ENCODE data around the gene NUDCD3.
"Not testable (repeated sequence)": the region's sequence is repeated elsewhere in the genome, so short reads cannot be mapped to it uniquely, and the experiment has no call there.

NUDCD3 gene

DNA sequence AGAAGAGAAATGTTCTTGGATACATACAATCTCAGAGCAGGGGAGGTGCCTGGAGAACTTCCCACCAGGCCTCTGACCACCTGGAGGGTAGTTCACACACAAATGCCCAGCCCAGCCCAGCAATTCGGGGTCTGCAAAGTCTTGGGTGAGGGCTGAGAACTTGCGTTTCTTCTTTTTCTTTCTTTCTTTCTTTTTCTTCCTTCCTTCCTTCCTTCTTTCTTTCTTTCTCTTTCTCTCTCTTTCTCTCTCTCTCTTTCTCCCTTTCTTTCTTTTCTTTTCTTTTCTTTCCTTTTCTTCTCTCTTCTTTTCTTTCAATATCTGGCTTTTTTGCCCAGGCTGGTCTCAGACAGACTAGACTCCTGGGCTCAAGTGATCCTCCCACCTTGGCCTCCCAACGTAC, 28.3 kb upstream of the NUDCD3 start:
- Histone ChIP-seq H3K27me3 (ENCODE audit: control insufficient read depth in 1 of 2, insufficient read depth in 2 of 2, low read length in 2 of 2) (no peaks in the 10 kb centered on the region), H3K27ac (ENCODE audit: low read depth, low read length) (no peak overlapping the region), H3K36me3 (ENCODE audit: control insufficient read depth in 1 of 2, insufficient read depth in 2 of 2, low read length in 2 of 2) (peaks cover 6 to 71% of the 10 kb centered on the region in 2 donors), H3K4me3 (ENCODE audit: low read depth in 1 of 2, low read length in 2 of 2) (no peak overlapping the region), H3K9ac (ENCODE audit: low read depth in 1 of 2, low read length in 2 of 2) (no peak overlapping the region), H3K9me3 (ENCODE audit: control insufficient read depth in 1 of 2, low read length in 2 of 2) (no peaks in the 10 kb centered on the region), H3K4me1 (ENCODE audit: control insufficient read depth in 1 of 2, insufficient read depth in 2 of 2, low read length in 2 of 2) (no peaks in the 10 kb centered on the region)

DNA sequence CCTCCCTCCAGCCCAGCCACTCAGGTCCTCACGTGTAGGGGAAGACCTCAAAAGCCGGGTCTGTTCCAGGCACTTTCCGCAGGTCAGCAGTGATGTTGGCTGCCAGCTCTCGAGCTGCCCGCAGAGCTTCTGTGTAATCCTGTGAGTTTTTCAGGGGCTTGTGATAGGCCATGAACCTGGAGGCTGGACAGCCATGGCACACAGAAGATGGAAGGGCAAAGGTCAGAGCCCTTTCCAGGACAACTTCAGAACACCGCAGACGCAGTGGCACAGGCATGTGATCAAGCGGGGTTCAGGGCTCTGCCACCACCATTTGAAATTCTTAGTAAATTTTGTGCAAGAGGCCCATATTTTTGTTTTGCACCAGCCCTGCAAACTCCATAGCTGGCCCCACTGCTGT, 26.7 kb upstream of the NUDCD3 start:
- Histone ChIP-seq H3K4me1 (ENCODE audit: control insufficient read depth in 1 of 2, insufficient read depth in 2 of 2, low read length in 2 of 2) (no peaks in the 10 kb centered on the region), H3K9me3 (ENCODE audit: control insufficient read depth in 1 of 2, low read length in 2 of 2) (no peaks in the 10 kb centered on the region)

DNA sequence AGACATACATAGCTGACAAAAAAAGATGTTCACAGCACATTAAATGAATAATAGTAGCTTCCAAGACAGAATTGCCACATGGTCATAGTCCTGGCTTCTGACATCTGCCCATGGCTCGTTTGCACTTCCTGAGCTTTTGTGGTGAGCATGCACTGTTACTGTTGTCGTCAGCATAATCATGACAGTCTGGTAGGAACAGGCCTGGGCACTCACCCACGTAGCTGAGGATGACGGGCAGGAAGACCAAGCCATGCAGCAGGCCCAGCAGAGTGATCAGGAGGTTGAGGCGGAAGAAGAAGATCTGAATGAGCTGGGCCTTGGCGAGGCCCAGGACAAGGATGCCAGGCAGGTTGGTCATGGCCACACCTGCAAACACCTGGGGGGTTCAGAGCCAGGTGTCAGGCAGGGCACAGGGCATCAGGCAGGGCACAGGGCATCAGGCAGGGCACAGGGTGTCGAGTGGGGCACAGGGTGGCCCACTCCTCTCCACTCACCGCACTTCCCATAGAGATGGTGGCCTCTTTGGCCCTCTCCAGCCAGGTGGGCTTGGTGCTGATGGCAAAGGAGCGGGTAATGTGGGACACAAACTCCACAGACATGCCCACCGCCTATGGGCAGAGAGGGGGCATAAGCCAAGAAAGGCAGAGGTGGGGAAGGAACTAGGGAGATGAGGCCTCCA, 25.3 kb upstream of the NUDCD3 start:
- H3K4me1 ChIP-seq (ENCODE audit: control insufficient read depth in 1 of 2, insufficient read depth in 2 of 2, low read length in 2 of 2): peaks cover 4 to 5% of the 10 kb centered on the region in 2 donors
- H3K27me3 ChIP-seq (ENCODE audit: control insufficient read depth in 1 of 2, insufficient read depth in 2 of 2, low read length in 2 of 2): no peaks in the 10 kb centered on the region
- peaks cover 4 to 58% of the 10 kb centered on the region in 2 donors for H3K36me3 ChIP-seq (ENCODE audit: control insufficient read depth in 1 of 2, insufficient read depth in 2 of 2, low read length in 2 of 2)
- no peak overlapping the region for H3K9ac ChIP-seq (ENCODE audit: low read depth in 1 of 2, low read length in 2 of 2)
- no peak overlapping the region for H3K27ac ChIP-seq (ENCODE audit: low read depth, low read length)
- H3K9me3 ChIP-seq (ENCODE audit: control insufficient read depth in 1 of 2, low read length in 2 of 2): no peaks in the 10 kb centered on the region
- H3K4me3 ChIP-seq (ENCODE audit: low read depth in 1 of 2, low read length in 2 of 2): no peak overlapping the region

More for the DNA sequence above, 26.7 kb upstream of the NUDCD3 start:
- peaks cover 6 to 73% of the 10 kb centered on the region in 2 donors for H3K36me3 ChIP-seq (ENCODE audit: control insufficient read depth in 1 of 2, insufficient read depth in 2 of 2, low read length in 2 of 2)
- H3K9ac ChIP-seq (ENCODE audit: low read depth in 1 of 2, low read length in 2 of 2): no peak overlapping the region
- H3K4me3 ChIP-seq (ENCODE audit: low read depth in 1 of 2, low read length in 2 of 2): no peak overlapping the region
- H3K27ac ChIP-seq (ENCODE audit: low read depth, low read length): no peak overlapping the region
- no peaks in the 10 kb centered on the region for H3K27me3 ChIP-seq (ENCODE audit: control insufficient read depth in 1 of 2, insufficient read depth in 2 of 2, low read length in 2 of 2)

DNA sequence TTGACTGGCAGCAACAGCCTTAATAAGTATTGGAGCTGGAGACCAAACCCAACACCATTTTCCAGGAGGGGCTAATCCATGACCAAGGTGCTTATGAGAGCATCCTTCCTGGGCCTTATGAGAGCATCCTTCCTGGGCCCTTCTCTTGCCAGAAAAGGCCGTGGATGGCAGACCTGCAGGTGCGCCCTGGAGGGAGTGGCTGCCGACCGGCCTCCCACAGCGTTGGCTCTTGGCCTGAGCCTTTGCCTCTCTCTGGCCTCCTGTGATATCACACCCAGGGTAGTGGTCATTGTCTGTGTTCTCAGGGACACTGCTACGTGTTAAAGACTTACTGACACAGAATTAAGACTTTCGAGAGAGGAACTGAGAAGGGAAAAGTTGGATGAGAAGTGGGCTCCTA, 22.3 kb upstream of the NUDCD3 start:
- Histone ChIP-seq H3K9ac (ENCODE audit: low read depth in 1 of 2, low read length in 2 of 2) (no peak overlapping the region), H3K4me3 (ENCODE audit: low read depth in 1 of 2, low read length in 2 of 2) (no peak overlapping the region), H3K27me3 (ENCODE audit: control insufficient read depth in 1 of 2, insufficient read depth in 2 of 2, low read length in 2 of 2) (no peaks in the 10 kb centered on the region), H3K27ac (ENCODE audit: low read depth, low read length) (no peak overlapping the region), H3K9me3 (ENCODE audit: control insufficient read depth in 1 of 2, low read length in 2 of 2) (no peaks in the 10 kb centered on the region), H3K36me3 (ENCODE audit: control insufficient read depth in 1 of 2, insufficient read depth in 2 of 2, low read length in 2 of 2) (peaks cover 0 to 41% of the 10 kb centered on the region in 2 donors), H3K4me1 (ENCODE audit: control insufficient read depth in 1 of 2, insufficient read depth in 2 of 2, low read length in 2 of 2) (peaks cover 4 to 5% of the 10 kb centered on the region in 2 donors)

DNA sequence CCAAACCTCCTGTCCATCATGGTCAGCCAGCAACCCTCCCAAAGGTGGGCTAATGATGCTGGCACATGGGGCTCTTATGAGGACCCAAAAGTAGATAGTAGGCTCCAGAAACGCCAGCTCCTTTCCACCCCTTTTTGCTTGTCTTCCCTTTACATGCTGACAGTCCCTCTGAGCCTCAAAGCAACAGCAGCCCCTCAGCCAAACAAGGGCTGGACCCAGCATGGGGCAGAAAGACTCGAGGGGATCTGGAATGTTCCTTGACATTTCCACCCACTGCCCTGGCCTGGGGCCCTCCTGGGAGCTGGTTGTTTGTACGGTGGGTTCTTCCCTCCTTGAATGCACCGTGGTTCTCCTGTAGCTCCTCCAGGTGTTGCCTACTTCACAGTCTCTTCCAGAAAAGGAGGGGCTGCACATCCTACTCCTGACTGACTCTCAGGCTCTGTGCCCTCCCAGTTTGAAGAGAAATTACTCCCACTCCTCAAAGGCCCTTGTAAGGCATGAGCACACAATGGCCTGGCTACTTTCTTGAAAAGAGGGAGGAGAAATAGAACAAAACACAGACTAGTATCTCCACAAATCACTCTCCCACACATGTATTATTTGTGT, 21.5 kb upstream of the NUDCD3 start:
- Histone ChIP-seq H3K9me3 (ENCODE audit: control insufficient read depth in 1 of 2, low read length in 2 of 2) (no peaks in the 10 kb centered on the region), H3K4me3 (ENCODE audit: low read depth in 1 of 2, low read length in 2 of 2) (peak overlapping the region in 1 of 2 donors; percentile 31), H3K27ac (ENCODE audit: low read depth, low read length) (no peak overlapping the region), H3K4me1 (ENCODE audit: control insufficient read depth in 1 of 2, insufficient read depth in 2 of 2, low read length in 2 of 2) (peaks cover 4 to 5% of the 10 kb centered on the region in 2 donors), H3K9ac (ENCODE audit: low read depth in 1 of 2, low read length in 2 of 2) (peak overlapping the region in 1 of 2 donors; percentile 41), H3K27me3 (ENCODE audit: control insufficient read depth in 1 of 2, insufficient read depth in 2 of 2, low read length in 2 of 2) (no peaks in the 10 kb centered on the region), H3K36me3 (ENCODE audit: control insufficient read depth in 1 of 2, insufficient read depth in 2 of 2, low read length in 2 of 2) (peaks cover 0 to 36% of the 10 kb centered on the region in 2 donors)

DNA sequence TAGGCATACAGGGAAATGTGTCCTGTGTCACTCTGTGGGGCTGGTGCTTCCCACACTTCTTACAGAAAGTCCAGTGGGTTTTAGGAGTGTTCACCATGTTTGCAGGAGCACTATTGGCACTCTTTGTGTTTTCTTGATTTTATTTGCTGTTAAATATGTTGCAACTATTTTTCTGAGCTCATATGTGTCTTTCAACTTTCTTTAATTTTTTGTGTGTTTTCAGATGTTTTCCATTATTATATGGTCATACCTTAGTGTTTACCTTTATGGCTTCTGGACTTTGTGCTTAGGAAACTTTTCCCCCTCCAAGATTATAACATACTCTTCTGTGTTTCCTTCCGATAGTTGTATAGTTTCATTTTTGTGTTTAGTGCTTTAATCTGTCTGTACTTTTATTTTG, 20.8 kb upstream of the NUDCD3 start:
- Histone ChIP-seq H3K27me3 (ENCODE audit: control insufficient read depth in 1 of 2, insufficient read depth in 2 of 2, low read length in 2 of 2) (no peaks in the 10 kb centered on the region), H3K9me3 (ENCODE audit: control insufficient read depth in 1 of 2, low read length in 2 of 2) (no peaks in the 10 kb centered on the region), H3K36me3 (ENCODE audit: control insufficient read depth in 1 of 2, insufficient read depth in 2 of 2, low read length in 2 of 2) (peaks cover 0 to 29% of the 10 kb centered on the region in 2 donors), H3K27ac (ENCODE audit: low read depth, low read length) (no peak overlapping the region), H3K9ac (ENCODE audit: low read depth in 1 of 2, low read length in 2 of 2) (no peak overlapping the region), H3K4me1 (ENCODE audit: control insufficient read depth in 1 of 2, insufficient read depth in 2 of 2, low read length in 2 of 2) (peaks cover 4 to 5% of the 10 kb centered on the region in 2 donors), H3K4me3 (ENCODE audit: low read depth in 1 of 2, low read length in 2 of 2) (no peak overlapping the region)

DNA sequence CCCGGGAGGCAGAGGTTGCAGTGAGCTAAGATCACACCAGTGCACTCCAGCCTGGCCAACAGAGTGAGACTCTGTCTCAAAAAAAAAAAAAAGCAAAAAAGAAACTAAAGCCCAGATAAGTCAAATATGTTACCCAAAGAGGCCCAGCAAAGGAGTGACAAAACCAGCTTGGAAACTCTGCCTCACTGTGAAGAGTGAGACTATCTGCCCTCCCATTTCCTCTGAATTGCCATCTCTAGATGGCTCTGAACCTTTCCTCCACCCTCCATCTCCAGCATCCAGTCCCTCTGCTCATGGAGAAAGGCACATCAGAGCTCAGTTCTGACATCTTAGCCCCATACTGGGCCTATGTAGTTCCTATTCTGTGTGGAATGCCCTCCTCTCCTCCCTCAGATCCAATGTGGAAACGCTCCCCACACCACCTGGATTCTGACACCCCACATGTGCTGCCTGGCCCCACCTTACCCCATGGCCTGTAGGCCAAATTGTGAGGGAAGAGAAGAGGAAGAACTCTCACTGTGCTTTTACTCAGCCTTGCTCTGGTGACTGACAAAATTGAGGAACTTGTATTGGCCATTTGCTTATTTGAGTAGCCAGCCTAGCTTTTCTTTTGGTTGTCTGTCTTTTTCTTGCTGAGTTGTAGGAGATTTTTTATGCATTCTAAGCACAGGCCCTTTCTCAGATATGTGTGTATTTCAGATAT, 18.0 kb upstream of the NUDCD3 start:
- peaks cover 0 to 8% of the 10 kb centered on the region in 2 donors for H3K36me3 ChIP-seq (ENCODE audit: control insufficient read depth in 1 of 2, insufficient read depth in 2 of 2, low read length in 2 of 2)
- H3K9me3 ChIP-seq (ENCODE audit: control insufficient read depth in 1 of 2, low read length in 2 of 2): no peaks in the 10 kb centered on the region
- H3K27me3 ChIP-seq (ENCODE audit: control insufficient read depth in 1 of 2, insufficient read depth in 2 of 2, low read length in 2 of 2): no peaks in the 10 kb centered on the region
- peaks cover 4 to 5% of the 10 kb centered on the region in 2 donors for H3K4me1 ChIP-seq (ENCODE audit: control insufficient read depth in 1 of 2, insufficient read depth in 2 of 2, low read length in 2 of 2)
- no peak overlapping the region for H3K27ac ChIP-seq (ENCODE audit: low read depth, low read length)
- H3K9ac ChIP-seq (ENCODE audit: low read depth in 1 of 2, low read length in 2 of 2): no peak overlapping the region
- no peak overlapping the region for H3K4me3 ChIP-seq (ENCODE audit: low read depth in 1 of 2, low read length in 2 of 2)

DNA sequence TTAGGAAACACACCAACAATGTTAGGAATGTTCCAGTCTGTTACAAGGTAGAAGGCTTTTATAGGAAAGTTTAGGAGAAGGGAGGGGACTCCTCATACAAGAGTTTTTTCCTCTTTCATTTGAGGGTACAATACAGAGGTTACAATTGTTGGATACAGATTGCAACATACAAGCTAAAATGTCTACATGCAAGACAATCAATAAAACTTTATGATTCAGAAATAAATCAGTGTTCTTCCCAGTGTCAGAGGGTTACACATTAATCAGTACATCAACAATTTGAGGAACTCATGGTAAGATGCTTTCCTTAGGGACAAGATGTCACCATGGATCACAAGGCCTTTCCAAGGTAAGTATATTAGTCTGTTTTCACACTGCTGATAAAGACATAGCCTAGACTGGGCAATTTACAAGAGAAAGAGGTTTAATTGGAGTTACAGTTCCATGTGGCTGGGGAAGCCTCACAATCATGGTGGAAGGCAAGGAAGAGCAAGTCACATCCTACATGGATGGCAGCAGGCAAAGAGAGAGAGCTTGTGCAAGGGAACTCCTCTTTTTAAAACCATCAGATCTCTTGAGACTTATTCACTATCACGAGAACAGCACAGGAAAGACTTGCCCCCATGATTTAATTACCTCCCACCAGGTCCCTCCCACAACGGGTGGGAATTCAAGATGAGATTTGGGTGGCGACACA, 16.3 kb upstream of the NUDCD3 start:
- not testable (repeated sequence) for H3K4me3 ChIP-seq (ENCODE audit: low read depth in 1 of 2, low read length in 2 of 2); H3K9me3 ChIP-seq (ENCODE audit: control insufficient read depth in 1 of 2, low read length in 2 of 2); H3K27ac ChIP-seq (ENCODE audit: low read depth, low read length); H3K27me3 ChIP-seq (ENCODE audit: control insufficient read depth in 1 of 2, insufficient read depth in 2 of 2, low read length in 2 of 2); H3K9ac ChIP-seq (ENCODE audit: low read depth in 1 of 2, low read length in 2 of 2); H3K4me1 ChIP-seq (ENCODE audit: control insufficient read depth in 1 of 2, insufficient read depth in 2 of 2, low read length in 2 of 2); H3K36me3 ChIP-seq (ENCODE audit: control insufficient read depth in 1 of 2, insufficient read depth in 2 of 2, low read length in 2 of 2)

DNA sequence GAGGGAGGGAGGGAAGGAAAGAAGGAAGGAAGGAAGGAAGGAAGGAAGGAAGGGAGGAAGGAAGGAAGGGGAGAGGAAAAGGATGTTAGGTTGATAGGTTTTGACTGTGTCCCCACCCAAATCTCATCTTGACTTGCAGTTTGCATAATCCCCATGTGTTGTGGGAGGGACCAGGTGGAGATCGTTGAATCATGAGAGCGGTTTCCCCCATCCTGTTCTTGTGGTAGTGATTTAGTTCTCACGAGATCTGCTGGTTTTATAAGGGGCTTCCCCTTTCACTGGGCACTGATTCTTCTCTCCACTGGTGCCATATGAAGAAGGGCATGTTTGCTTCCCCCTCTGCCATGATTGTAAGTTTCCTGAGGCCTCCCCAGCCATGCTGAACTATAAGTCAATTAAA, 15.1 kb upstream of the NUDCD3 start:
- no peak overlapping the region for H3K9ac ChIP-seq (ENCODE audit: low read depth in 1 of 2, low read length in 2 of 2)
- no peak overlapping the region for H3K27ac ChIP-seq (ENCODE audit: low read depth, low read length)
- H3K9me3 ChIP-seq (ENCODE audit: control insufficient read depth in 1 of 2, low read length in 2 of 2): no peaks in the 10 kb centered on the region
- H3K36me3 ChIP-seq (ENCODE audit: control insufficient read depth in 1 of 2, insufficient read depth in 2 of 2, low read length in 2 of 2): no peaks in the 10 kb centered on the region
- H3K27me3 ChIP-seq (ENCODE audit: control insufficient read depth in 1 of 2, insufficient read depth in 2 of 2, low read length in 2 of 2): no peaks in the 10 kb centered on the region
- no peaks in the 10 kb centered on the region for H3K4me1 ChIP-seq (ENCODE audit: control insufficient read depth in 1 of 2, insufficient read depth in 2 of 2, low read length in 2 of 2)
- H3K4me3 ChIP-seq (ENCODE audit: low read depth in 1 of 2, low read length in 2 of 2): no peak overlapping the region

Measured in duodenal mucosa (tissue), 2 donors.